NCI-H1092 treated with DMSO at 0.1 percent for 48 hours (cell line): ENCODE measurements around the gene ACSL4.
"Not testable (repeated sequence)": the region's sequence is repeated elsewhere in the genome, so short reads cannot be mapped to it uniquely, and the experiment has no call there.

Experiments
- DNase-seq: peaks from one replicate; lab custom pipeline; 2025; lab: John Stamatoyannopoulos, UW

ACSL4 gene

DNA sequence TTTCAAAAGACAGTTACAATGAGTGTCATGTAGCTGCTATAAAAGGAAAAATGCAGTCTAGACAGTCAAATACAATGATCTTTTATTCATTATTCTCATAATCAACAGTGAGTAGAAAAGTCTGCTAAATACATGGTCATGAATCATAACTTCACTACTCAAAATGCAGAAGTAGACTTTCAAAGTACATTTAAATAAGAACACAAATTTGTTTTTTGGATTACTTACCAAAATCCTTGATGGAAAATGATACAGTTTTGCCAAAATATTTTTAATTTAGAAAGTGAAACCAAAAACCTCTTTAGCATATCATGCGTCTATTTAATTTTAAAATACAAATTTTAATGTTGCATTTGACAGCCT lies 4.9 kb downstream of the ACSL4 start:
- DNase-seq, result no peak

DNA sequence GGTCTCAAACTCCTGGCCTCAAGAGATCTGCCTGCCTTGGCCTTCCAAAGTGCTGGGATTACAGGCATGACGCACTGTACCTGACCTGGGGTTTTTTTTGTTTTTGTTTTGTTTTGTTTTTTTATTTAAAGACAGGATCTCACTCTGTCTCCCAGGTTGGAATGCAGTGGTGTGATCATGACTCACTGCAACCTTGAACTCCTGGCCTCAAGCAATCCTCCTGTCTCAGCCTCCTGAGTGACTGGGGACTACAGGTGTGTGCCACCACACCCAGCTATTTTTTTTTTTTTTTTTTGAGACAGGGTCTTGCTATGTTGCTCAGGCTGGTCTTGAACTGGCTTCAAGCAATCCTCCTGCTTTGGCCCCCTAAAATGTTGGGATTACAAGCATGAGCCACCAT lies 8.1 kb downstream of the ACSL4 start:
- not testable (repeated sequence) for DNase-seq

DNA sequence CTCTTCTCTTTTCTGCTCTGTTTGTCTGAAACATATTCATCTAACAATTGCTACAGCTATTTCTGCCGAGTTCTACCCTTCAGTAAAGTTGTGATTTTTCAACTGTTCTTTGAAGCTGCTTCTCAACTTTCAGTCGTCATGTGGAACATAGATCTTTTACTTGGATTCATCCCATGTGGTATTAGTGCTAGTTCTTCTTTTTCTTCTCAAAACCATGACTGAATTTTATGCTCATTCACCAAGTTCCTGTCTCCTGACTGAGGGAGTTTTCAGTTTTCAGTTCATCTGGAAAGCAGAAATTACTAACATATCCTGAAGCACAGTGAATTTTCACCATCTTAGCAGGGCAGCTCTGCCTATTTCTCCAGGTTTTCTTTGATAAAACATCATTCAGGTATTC lies 12.1 kb downstream of the ACSL4 start:
- DNase-seq, result no peak

DNA sequence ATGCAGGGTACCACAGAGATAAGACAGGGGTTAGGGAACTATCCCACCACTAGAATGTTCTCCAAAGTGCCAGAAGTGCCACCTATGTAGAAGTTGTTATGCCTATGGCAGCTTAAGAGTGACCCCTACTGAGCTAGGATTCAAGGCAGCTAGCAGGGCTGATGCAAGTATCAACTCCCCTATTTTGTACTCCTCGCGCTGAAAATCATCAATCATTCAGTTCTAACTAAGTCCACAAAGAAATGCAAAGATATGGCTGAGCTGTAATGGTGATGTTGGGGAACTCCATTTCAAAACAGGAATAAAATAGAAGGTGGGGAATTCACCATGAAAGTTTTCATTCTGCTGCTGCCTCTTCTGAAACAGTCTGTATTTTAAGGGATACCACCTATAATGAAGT lies 13.8 kb downstream of the ACSL4 start:
- DNase-seq, result no peak

DNA sequence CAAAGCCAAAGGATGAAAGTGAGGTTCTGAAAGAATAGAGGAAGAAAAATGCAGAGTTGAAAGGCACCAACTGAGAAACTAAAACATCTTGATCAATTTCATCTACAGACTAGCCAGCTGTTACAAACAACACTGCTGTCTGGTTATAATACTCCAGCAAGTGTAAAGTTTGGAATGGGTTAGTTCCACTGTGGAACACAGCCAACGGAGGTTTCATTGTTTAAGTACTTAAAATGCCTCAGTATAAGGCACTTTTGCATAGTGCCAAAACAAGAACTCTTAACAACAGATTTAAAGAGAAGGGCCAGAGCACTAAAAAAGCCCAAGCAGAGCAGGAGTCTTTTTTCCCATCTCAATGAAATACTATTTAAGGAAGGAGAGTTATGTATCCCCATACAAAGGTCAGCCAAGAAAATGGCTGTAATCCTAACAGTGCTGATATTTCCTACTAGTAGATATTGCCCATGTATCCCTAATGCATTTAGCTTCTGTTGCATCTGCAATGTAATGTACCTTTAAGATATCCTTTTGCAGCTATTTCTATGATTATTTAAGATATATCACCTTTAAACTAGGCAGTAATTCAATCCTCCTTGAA lies 16.5 kb downstream of the ACSL4 start:
- DNase-seq, result no peak

DNA sequence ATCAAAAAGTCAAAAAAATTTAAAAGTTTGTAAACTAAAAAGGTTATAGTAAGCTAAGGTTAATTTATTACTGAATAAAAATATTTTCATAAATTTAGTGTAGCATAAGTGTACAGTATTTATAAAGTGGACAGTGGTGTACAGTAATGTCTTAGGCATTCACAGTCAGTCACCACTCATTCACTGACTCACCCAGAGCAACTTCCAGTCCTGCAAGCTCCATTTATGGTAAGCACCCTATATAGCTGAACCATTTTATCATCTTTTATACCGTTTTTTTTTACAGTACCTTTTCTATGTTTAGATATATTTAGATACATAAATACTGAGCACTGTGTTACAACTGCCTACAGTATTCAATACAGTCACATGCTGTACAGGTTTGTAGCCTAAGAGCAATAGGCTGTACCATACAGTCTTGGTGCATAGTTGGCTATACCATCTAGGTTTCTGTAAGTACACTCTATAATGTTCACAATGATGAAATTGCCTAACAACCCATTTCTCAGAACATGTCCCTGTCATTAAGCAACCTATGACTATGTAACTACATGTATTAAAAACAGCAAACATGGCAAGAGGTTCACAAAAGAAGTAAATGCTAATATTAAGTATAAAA lies 18.6 kb downstream of the ACSL4 start:
- DNase-seq, result no peak

DNA sequence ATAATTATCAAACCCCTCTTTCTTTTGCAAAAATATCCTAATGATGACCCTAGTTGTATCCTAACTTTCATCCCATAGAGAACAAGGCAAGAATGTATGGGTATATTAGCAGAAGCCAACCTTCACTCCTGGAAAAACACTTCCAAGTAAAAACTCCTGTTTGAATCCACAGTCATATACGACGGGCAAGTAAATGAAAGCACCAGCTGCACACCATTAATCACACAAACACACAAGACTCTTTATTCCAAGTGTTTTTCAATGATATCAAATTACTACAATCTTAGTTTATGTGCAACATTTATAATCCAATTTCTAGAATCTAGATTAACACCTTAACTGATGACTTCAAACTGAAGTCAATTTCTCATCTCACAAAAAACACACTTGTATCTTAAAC lies 22.9 kb downstream of the ACSL4 start:
- no peak for DNase-seq

DNA sequence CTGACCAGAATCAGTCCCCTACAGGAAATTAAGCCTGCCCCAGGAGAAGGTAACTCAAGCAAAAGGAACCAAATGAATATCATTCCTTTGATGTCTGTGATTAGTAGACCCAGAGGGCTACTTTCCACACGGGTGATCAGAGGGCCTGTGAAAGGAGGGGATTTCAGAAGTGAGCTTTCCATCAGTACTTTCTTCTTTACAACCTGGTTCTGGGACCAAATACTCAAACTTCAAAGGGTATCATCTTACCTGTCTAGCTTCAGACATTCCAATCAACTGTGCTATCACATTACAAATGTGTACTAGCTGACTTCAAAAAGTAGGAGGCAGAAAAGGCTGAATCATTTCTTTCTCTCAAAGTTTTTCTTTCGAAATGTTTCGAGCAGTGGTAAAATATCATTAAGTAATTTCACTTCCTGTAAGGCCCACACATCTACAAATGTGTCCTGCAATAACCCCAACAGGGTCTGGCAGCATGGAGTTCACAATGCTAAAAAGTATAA lies 23.9 kb downstream of the ACSL4 start:
- no peak for DNase-seq

DNA sequence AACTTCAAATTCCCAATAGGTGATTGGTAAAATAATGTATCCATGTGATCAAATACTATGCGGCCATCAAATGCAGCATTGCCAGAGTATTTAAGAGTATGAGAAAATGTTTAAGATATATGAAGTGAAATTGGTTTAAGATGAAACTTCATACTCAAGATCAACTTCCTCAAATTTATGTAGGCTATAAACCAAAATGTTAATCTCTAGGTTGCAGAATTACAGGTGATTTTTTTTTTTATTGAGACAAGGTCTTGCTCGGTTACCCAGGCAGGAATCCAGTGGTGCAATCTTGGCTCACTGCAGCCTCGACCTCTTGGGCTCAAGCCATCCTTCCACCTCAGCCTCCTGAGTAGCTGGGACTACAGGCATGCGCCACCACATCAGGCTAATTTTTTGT lies 25.3 kb downstream of the ACSL4 start:
- no peak for DNase-seq

DNA sequence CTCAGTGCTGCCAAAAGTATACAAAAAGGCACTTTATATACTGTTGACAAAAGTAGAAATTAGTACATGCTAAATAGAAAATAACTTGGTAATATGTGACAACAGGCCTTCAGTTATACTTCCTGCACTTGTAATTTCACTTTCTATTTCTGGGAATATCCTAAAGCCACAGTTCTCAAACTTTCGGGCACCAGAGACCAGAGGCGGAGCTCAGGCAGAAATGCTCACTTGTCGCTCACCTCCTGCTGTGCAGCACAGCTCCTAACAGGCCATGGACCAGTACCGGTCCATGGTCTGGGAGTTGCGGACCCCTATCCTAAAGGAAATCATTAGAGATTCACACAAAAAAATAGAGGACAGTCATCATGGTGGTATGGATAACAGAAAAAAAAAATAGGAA lies 25.7 kb downstream of the ACSL4 start:
- no peak for DNase-seq

DNA sequence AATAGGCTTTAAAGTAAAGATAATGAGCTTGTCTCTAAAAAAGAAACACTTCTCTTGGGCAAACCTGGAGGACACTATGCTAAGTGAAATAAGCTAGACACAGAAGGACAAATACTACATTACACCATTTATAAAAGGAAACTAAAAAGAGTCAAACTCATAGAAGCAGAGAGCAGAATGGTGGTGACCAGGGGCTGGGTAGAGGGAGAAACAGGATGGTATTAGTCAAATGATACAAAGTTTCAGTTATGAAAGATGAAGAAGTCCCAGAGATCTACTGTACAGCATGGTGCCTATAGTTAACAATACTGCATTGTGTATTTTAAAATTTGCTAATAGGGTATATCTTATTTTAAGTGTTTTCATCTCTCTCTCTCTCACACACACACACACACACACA lies 28.5 kb downstream of the ACSL4 start:
- no peak for DNase-seq

DNA sequence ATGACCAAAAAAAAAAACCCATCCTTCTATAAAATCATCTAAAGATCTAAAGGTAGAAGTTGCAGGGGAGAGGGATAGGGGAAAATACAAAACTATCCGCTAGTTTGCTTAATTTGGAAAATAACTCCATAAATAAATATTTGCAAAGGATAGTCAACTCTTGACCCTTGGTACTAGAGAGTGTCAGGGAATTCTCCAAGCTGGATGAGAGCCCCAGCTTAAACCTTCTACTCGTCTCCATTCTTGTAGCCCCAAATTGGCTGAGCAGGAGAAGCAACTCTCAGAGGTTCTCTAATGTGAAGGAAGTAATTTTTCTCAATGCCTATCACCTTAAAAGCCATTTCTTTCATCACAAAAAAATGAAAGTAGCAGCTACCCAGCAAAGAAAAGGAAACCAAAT lies 35.2 kb downstream of the ACSL4 start:
- no peak for DNase-seq

DNA sequence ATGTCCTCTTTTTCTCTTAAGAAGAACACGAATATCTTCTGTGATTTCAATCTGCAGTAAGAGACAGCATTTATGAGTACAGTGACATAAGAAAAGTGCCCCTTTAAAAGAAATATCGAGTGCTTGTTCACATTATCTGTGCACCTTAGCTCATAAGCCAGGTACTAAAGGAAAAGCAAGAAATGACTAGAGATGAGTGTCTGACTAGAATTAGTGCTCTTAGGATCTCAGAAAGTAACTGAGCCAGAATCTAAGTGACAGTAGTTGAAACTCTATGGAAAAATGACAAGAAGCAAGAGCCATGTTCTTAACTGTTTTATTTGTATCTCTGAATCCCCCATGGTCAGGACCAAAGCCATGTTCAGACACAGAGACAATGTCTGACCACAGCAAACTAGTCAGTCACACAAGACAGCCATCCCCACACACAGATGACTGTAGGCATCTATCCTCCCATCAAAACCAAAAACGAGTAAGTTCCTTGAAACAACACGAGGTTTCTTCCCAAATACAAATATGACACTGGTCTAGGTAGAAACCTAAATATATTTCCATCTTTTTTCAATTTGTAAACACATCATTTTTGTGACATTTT lies 36.8 kb downstream of the ACSL4 start:
- no peak for DNase-seq

DNA sequence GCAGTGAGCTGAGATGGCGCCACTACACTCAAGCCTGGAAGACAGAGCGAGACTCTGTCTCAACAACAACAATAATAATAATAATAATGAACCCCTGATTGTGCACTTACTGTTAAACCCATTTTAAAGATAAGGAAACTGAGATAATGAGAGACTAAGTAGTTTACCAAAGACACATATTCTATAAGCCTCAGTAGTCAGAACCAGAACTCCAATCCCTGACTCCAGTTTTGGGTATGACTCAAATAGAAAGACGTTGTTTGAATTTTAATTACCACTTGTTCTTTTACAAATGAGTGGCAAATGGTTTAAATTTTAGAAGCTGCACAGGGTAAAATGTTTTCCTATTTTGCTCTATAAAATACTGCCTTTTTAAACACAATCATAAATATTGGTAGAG lies 37.4 kb downstream of the ACSL4 start:
- DNase-seq, result no peak

DNA sequence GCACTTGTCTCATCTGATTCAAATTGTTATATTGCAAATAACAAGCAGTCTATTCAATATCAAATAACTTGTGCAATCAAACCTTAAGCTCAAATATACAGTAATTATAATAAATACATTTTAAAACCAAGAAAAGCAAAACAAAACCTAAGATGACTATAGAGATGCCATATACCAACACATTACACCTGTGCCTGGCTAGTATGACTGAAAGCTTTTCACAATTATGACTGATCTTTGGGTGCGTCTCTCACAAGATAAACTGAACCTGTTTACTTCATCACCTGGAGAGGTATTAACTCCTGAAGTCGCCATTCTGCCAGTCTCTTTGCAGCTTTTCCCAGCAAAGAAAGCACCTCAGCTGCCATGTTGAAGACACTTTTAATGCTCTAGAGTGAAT lies 41.3 kb downstream of the ACSL4 start:
- DNase-seq, result no peak

DNA sequence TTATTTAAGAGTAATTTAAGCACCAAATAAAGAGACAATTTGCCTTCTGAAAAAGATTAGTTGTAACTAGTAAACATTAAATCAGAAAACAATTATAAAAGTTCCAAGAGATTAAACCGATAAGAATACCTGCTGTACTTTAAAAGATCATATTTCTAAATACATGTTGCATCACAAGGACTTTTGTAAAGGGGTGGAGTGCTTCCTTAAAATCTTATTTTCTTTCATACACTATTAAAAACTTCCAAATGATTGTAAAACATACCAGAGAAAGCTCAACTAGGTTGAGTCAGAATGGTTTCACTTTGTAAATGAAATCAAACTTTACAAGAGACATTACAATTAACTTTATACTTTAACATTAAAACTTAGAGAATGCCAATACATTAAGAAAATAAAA lies 41.8 kb downstream of the ACSL4 start:
- DNase-seq, result no peak

DNA sequence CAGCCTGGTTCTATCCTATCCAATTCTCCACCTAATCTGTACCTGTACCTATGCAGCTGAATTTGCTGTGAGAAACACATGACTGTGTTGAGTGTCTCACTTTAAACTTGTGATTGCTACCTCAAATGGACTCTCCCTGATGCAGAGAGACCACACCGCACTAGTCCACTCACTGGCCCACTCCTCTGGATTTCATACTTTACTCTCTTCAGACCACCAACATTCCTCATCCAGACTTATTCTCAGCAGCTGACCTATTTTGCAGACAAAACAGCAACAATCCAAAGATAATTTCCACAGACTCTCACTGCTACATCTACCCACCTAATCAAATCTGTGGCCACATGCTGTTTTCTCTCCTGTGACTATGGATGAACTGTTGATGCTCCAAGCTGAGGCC lies 45.2 kb downstream of the ACSL4 start:
- DNase-seq, result no peak

DNA sequence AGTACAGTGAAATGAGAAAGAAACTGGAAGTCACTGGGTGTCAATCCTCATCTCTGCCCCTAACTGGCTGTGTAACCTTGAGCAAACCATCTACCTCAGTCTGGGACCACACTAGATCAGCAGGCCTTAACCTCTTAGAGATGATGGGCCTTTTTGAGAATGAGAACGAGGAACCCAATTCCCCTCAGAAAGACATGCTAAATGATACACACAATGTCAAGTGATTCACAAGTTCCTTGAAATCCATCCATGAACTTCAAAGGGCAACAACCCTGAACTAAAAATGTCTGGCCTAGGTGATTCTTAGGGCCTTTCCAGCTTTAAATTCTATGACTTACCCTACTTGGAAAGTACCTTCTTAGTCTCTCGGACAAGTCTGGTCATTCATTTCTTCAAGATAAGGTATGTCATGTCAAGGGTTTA lies 47.4 kb downstream of the ACSL4 start:
- DNase-seq, result no peak

DNA sequence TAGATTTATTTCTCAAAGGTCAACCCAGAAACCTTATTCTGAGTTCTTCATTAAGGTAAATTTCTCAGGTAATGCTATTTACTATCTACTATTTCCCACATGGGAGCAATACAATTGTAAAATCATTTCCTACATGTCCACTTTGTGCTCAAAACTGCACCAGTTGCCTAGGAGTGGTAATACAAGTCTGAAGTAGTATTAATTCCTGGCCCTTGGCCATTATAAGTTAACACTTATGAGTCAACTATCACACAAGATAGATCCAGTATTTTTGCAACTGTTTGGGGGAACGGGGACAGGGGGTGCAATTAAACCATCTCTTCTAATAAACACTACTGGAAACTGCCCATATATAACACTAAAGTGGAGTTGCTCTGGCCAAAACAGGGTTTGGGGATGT lies 48.9 kb downstream of the ACSL4 start:
- DNase-seq, result no peak

DNA sequence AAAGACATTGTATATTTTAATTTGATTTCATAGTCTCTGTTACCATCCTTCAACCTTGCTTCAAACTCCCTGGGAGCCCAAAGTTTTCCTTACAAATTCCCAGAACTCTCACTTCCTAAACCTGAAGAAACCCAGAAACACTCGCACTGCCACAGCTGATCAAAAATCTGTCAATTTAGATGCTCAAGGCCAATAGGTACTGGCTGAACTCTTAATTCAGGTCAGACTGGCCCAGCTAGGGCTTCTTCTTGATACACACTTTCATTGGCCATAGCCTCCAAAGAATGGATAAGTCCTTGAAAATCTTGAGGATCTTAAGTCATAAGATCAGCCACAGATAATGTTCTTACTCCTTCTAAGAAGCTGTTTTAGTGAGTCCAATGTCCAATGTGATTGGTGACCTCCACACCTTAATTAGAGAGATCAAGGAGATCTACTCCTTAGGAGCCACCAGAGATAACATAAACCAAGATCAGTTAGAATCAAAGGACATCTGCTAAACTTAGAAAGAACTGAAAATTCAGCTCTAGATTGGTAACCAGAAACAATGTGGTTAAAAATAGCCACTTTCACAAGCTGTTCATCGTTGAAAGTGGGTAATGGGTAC lies 51.5 kb downstream of the ACSL4 start:
- DNase-seq, result no peak

DNA sequence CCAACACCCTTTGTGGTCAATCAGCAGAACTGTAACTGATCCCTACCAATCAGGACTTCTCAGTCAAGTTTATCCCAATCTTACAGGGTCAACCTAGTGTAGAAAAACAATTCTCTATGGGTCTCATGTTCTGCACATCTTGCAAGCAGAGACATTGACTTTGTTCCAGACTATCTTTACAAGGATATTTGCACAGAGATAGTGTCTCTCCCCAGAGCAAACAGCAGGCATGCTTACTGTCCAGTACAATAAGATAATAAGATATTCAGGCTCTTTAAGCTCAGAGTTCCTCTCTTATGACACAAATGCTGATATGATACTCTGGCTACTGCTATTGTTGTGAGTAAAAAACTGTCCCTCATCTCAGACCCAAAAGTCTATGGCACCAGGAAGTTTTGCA lies 53.2 kb downstream of the ACSL4 start:
- DNase-seq, result no peak

DNA sequence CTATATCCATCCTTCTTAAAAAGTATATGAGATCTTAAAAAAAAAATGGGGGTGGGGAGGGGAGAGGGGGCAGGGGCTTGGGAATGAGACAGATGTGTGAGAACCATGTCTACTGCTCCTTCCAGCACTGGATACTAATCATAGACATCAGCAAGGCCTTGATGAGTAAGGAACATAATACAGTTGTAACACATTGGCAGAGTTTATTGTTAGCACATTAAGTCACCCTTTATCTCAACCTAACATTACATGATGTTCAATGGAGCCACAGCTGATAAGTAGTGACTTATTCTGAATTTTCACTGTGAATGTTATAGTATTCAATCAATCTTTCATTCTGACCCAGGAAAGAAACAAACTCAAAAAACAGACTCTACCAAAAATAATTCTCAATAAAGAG lies 60.8 kb downstream of the ACSL4 start:
- DNase-seq, result no peak

DNA sequence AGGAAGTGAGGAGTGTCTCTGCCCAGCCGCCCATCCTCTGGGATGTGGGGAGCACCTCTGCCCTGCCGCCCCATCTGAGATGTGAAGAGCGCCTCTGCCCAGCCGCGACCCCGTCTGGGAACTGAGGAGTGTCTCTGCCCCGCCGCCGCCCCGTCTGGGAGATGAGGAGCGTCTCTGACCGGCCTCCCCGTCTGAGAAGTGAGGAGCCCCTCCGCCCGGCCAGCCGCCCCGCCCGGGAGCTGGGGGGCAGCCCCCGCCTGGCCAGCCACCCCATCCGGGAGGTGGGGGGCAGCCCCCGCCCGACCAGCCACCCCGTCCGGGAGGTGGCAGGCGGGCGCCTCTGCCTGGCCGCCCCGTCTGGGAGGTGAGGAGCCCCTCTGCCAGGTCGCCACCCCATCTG lies 61.9 kb downstream of the ACSL4 start:
- not testable (repeated sequence) for DNase-seq

DNA sequence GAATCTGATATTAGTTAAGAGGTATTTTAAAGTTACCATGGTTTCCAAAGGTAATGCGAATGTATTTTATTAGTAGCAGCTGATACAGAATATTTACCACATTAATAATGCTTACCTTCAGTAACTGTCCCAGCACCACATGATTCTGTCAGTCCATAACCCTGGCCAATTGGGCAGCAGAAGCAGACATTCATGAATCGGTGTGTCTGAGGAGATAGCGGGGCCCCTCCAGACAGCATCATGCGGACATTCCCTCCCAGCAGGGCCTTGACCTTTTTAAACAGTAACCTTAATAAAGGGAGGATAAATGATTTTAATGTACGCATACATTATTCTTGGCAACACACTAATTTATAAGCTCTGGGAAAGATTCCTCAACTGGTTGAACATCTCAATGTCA lies 65.1 kb downstream of the ACSL4 start:
- DNase-seq, result no peak
